ENCODE measurements around the gene NRL. TPM values are rescaled to one million over a fixed set of nuclear protein-coding genes. Genes with fewer than 3 reads are reported as not detected.

NRL gene
- total and polyA plus RNA-seq, 4 donors = 1.5 to 3.2 (median 2.8) TPM

- no peak overlapping the region for H3K4me3 ChIP-seq (ENCODE audit: low read depth in 1 of 3, low read length in 3 of 3)
Observed at GRCh38 chr14:24138396-24139271, 23.9 kb upstream of the NRL start.

GRCh38 chr14:24137529-24138395, 23.0 kb upstream of the NRL start:
- Histone ChIP-seq H3K9me3 (ENCODE audit: control insufficient read depth in 4 of 4, low read length in 3 of 4) (no peaks in the 10 kb centered on the region), H3K36me3 (ENCODE audit: control insufficient read depth in 4 of 4, insufficient read depth in 3 of 4, low read depth in 1 of 4, low read length in 3 of 4) (peaks cover 2 to 16% (median 13%) of the 10 kb centered on the region in 4 donors), H3K27ac (ENCODE audit: low read depth in 1 of 2, low read length in 2 of 2) (no peak overlapping the region), H3K4me1 (ENCODE audit: control insufficient read depth in 4 of 4, insufficient read depth in 4 of 4, low read length in 3 of 4) (peaks cover 4 to 49% (median 36%) of the 10 kb centered on the region in 4 donors), H3K9ac (ENCODE audit: low read depth in 1 of 2, low read length in 2 of 2) (no peak overlapping the region), H3K4me3 (ENCODE audit: low read depth in 1 of 3, low read length in 3 of 3) (no peak overlapping the region), H3K27me3 (ENCODE audit: control insufficient read depth in 4 of 4, insufficient read depth in 4 of 4, low read length in 3 of 4) (no peaks in the 10 kb centered on the region)
- WGBS = 93% methylated on average over 8 of the region's 8 CpGs
- TF ChIP-seq YY1 (IDR thresholded peaks at IDR 0.05) = no peak
- no peak for TF ChIP-seq GABPA (IDR thresholded peaks at IDR 0.05 in 1 of 2, conservative IDR thresholded peaks at IDR 0.05 in 1 of 2)
- no peak for DNase-seq (ENCODE audit: low spot score)

More at GRCh38 chr14:24138396-24139271, 23.9 kb upstream of the NRL start:
- Histone ChIP-seq H3K9ac (ENCODE audit: low read depth in 1 of 2, low read length in 2 of 2) (no peak overlapping the region), H3K9me3 (ENCODE audit: control insufficient read depth in 4 of 4, low read length in 3 of 4) (no peaks in the 10 kb centered on the region), H3K27me3 (ENCODE audit: control insufficient read depth in 4 of 4, insufficient read depth in 4 of 4, low read length in 3 of 4) (no peaks in the 10 kb centered on the region), H3K4me1 (ENCODE audit: control insufficient read depth in 4 of 4, insufficient read depth in 4 of 4, low read length in 3 of 4) (peaks cover 4 to 46% (median 36%) of the 10 kb centered on the region in 4 donors), H3K36me3 (ENCODE audit: control insufficient read depth in 4 of 4, insufficient read depth in 3 of 4, low read depth in 1 of 4, low read length in 3 of 4) (peaks cover 2 to 18% (median 15%) of the 10 kb centered on the region in 4 donors), H3K27ac (ENCODE audit: low read depth in 1 of 2, low read length in 2 of 2) (no peak overlapping the region)
- DNase-seq (ENCODE audit: low spot score) = no peak
- whole genome bisulfite sequencing = 87% methylated on average over 13 of the region's 13 CpGs
- TF ChIP-seq HNF4A (conservative IDR thresholded peaks at IDR 0.05) (no peak), NR2F2 (IDR thresholded peaks at IDR 0.05) (no peak), GABPA (IDR thresholded peaks at IDR 0.05 in 1 of 2, conservative IDR thresholded peaks at IDR 0.05 in 1 of 2) (no peak), HNF4G (IDR thresholded peaks at IDR 0.05) (no peak), EGR1 (IDR thresholded peaks at IDR 0.05; ENCODE audit: low read depth in 2 of 2) (no peak), REST (IDR thresholded peaks at IDR 0.05) (no peak)

GRCh38 chr14:24136684-24137528, 22.2 kb upstream of the NRL start:
- TF ChIP-seq RXRA (IDR thresholded peaks at IDR 0.05) (peak in 1 of 2 donors; percentile 47), HNF4G (IDR thresholded peaks at IDR 0.05) (no peak)
- no peak for DNase-seq (ENCODE audit: low spot score)
- Histone ChIP-seq H3K36me3 (ENCODE audit: control insufficient read depth in 4 of 4, insufficient read depth in 3 of 4, low read depth in 1 of 4, low read length in 3 of 4) (peaks cover 2 to 16% (median 13%) of the 10 kb centered on the region in 4 donors), H3K27ac (ENCODE audit: low read depth in 1 of 2, low read length in 2 of 2) (peak overlapping the region; percentile 90 to 94), H3K9ac (ENCODE audit: low read depth in 1 of 2, low read length in 2 of 2) (peak overlapping the region; percentile 56 to 79), H3K4me1 (ENCODE audit: control insufficient read depth in 4 of 4, insufficient read depth in 4 of 4, low read length in 3 of 4) (peaks cover 4 to 53% (median 39%) of the 10 kb centered on the region in 4 donors), H3K9me3 (ENCODE audit: control insufficient read depth in 4 of 4, low read length in 3 of 4) (no peaks in the 10 kb centered on the region), H3K4me3 (ENCODE audit: low read depth in 1 of 3, low read length in 3 of 3) (peak overlapping the region; percentile 81 to 89 (median 85)), H3K27me3 (ENCODE audit: control insufficient read depth in 4 of 4, insufficient read depth in 4 of 4, low read length in 3 of 4) (no peaks in the 10 kb centered on the region)
- WGBS = 34% methylated on average over 13 of the region's 13 CpGs
